Measurements from ENCODE around the gene IRF7. TPM values are rescaled to one million over a fixed set of nuclear protein-coding genes. Genes with fewer than 3 reads are reported as not detected.

IRF7 gene
- total RNA-seq, 1 donor from 2014 or later: 10.3 TPM

GRCh38 chr11:625636-626268 is 10.0 kb upstream of the IRF7 start:
- Histone ChIP-seq H3K9me3 (replicated peaks) (no peaks in the 10 kb centered on the region), H3K4me1 (peaks cover 15% of the 10 kb centered on the region), H3K27me3 (ENCODE audit: low read depth) (peaks cover 29% of the 10 kb centered on the region), H3K36me3 (no peaks in the 10 kb centered on the region), H3K4me3 (no peak overlapping the region), H3K27ac (replicated peaks) (no peak overlapping the region)
- no peak for DNase-seq
- no peak for TF ChIP-seq CTCF (IDR thresholded peaks at IDR 0.05; ENCODE audit: borderline replicate concordance)
- intact Hi-C loops (cut with micrococcal nuclease): no loop called here

- Histone ChIP-seq H3K27me3 (ENCODE audit: low read depth) (peaks cover 29% of the 10 kb centered on the region), H3K36me3 (no peaks in the 10 kb centered on the region)
Measured at GRCh38 chr11:624705-625635, 9.2 kb upstream of the IRF7 start, which contains the start of gene CDHR5. Gene CDHR5 (minus strand): TSS chr11:624955. CDS start chr11:624902, 53 bp downstream.

GRCh38 chr11:623999-624704 is 8.4 kb upstream of the IRF7 start:
- Histone ChIP-seq H3K4me3 (no peak overlapping the region), H3K36me3 (no peaks in the 10 kb centered on the region), H3K4me1 (peaks cover 15% of the 10 kb centered on the region), H3K27me3 (ENCODE audit: low read depth) (peaks cover 29% of the 10 kb centered on the region), H3K27ac (replicated peaks) (no peak overlapping the region), H3K9me3 (replicated peaks) (no peaks in the 10 kb centered on the region)
- no peak for DNase-seq
- TF ChIP-seq CTCF (IDR thresholded peaks at IDR 0.05; ENCODE audit: borderline replicate concordance): no peak
- intact Hi-C loops (cut with micrococcal nuclease): no loop called here

More at GRCh38 chr11:624705-625635, 9.2 kb upstream of the IRF7 start, which contains the start of gene CDHR5:
- H3K27ac ChIP-seq (replicated peaks): no peak within 1 kb of the TSS
- H3K9me3 ChIP-seq (replicated peaks): no peaks in the 10 kb centered on the region
- peaks cover 19% of the 10 kb centered on the region for H3K4me1 ChIP-seq
- H3K4me3 ChIP-seq: no peak within 1 kb of the TSS
- DNase-seq: no peak
- no peak for TF ChIP-seq CTCF (IDR thresholded peaks at IDR 0.05; ENCODE audit: borderline replicate concordance)
- intact Hi-C loops (cut with micrococcal nuclease): no loop called here

- Histone ChIP-seq H3K27ac (replicated peaks) (no peak overlapping the region), H3K27me3 (ENCODE audit: low read depth) (peaks cover 29% of the 10 kb centered on the region), H3K36me3 (no peaks in the 10 kb centered on the region), H3K9me3 (replicated peaks) (no peaks in the 10 kb centered on the region), H3K4me3 (no peak overlapping the region), H3K4me1 (peaks cover 10% of the 10 kb centered on the region)
- intact Hi-C loops (cut with micrococcal nuclease): no loop called here
- no peak for TF ChIP-seq CTCF (IDR thresholded peaks at IDR 0.05; ENCODE audit: borderline replicate concordance)
- DNase-seq: no peak
Measured at GRCh38 chr11:623349-623869, 7.7 kb upstream of the IRF7 start.

GRCh38 chr11:621838-622237 is 6.1 kb upstream of the IRF7 start:
- Histone ChIP-seq H3K27me3 (ENCODE audit: low read depth) (peaks cover 28% of the 10 kb centered on the region), H3K4me3 (no peak overlapping the region), H3K9me3 (replicated peaks) (no peaks in the 10 kb centered on the region), H3K36me3 (no peaks in the 10 kb centered on the region), H3K4me1 (peaks cover 10% of the 10 kb centered on the region), H3K27ac (replicated peaks) (no peak overlapping the region)
- DNase-seq: no peak
- intact Hi-C loops (cut with micrococcal nuclease): no loop called here
- TF ChIP-seq CTCF (IDR thresholded peaks at IDR 0.05; ENCODE audit: borderline replicate concordance): no peak
